Activated CD4-positive, CD25-positive, alpha-beta regulatory T cell treated with anti-CD3 and anti-CD28 coated beads, Interleukin-2, amount 50 U/mL, for 24 hours (primary cell): ENCODE data around the gene RBM47.
A peak's percentile ranks its signal among the peaks of the same experiment; 100 is the strongest.
"Not testable (repeated sequence)": the region's sequence is repeated elsewhere in the genome, so short reads cannot be mapped to it uniquely, and the experiment has no call there.

Source experiments
- ATAC-seq, 2 donors: fragments of 150-1000 bp; cut with Tn5 transposase; one replicate each; pipeline ENCODE4 v1.10.0; 2021; ENCODE audit warnings: mild to moderate bottlenecking in 1 of 2, moderate library complexity in 1 of 2

Gene RBM47

DNA sequence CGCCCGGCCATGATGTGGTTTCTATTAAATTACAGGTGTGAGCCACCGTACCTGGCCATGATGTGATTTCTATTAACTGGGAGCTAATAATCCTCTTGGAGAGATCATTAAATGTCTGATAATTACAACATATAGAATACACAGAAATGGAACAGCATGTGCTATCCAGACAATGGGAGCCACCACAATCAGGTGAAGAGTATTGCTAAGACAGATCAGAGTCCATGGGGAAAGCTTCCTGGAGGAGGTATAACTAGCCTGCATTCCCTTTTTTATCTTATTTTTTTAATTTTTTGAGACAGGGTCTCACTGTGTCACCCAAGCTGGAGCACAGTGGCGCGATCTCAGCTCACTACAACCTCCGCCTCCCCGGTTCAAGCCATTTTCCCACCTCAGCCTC is 147.7 kb downstream of the RBM47 start:
- no peak for ATAC-seq

DNA sequence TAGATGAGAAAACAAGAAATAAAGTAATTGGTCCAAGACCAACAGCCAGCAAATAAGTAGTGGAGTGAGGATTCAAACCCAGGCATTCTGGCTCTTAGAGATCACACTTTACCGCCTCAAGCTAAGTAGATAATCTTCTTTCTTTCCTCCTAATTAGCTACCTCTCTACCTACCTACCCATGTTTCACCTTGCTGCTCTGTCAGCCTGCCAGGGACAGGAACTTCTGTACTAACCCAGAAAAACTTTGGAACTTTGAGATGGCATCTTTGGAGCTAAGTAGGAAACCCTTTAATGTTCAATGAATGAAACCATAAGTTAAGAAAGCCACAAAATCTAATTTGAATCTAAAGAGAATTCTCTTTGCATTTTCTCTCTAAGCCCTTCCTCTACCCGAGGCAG is 149.4 kb downstream of the RBM47 start:
- no peak for ATAC-seq

DNA sequence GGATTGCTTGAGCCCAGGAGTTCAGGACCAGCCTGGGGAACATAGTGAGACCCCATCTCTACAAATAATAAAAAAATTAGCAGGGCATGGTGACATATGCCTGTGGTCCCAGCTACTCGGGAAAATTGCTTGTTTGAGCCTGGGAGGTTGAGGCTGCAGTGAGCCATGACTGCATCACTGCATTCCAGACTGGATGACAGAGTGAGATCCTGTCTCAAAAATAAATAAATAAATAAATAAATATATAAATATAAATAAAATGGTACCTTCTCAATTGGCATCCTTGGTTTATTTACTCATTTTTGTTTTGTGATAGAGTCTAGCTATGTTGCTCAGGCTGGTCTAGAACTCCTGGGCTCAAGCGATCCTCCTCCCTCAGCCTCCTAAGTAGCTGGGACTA is 150.3 kb downstream of the RBM47 start:
- no peak for ATAC-seq

DNA sequence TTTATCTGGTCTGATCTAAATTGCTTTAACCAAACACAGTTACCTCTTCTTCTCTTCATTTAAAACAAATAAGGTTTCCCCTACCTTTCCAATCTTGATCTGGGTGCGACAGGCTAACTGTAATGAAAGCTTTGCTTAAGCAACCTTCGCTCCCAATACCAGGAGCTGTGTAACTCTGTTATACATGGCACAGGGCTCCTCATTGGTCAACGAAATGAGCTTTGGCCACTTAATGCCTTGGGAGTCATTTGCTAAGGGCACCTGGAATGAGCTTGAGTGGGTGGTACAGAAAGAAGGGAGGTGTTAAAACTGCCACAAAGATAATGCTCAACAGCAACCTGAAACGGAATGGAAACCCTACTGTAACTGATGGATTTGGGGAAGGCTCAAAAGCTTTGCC is 154.1 kb downstream of the RBM47 start:
- ATAC-seq: no peak

DNA sequence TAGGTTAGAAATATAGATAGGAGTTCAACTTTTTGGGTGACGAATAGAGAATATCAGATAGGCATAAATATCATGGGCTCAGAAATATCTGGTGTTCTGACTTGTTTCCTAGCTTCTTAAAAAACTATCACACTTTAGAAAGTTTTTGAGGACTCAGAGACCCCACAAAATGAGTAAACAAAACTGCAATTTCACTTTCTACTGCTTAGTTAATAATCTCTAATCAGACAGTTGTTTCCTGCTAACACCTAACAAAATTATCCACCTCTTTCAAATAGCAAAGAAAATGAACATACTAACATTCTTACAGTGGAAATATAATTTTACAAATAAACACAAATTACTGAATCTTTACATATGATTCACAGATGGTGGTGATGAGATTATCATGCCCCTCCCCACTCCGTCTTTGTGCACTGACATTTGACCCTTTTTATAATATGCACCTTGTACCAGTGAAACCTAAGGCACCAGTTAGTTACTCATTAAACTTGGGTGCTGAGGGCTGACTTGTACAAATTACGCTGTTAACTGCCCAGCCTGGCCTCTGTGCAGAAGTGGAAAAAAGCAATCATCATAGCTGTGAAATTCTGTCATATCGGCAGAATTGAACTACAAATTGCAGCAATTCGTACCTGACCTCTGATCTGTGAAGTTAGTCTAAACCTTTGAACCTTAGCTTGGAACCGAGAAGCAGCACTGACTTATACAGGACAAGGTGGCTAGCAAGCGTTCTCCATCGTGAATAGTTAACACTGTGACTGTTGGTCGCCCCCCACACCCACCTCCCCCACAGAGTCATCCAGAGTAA is 155.9 kb downstream of the RBM47 start:
- no peak for ATAC-seq

DNA sequence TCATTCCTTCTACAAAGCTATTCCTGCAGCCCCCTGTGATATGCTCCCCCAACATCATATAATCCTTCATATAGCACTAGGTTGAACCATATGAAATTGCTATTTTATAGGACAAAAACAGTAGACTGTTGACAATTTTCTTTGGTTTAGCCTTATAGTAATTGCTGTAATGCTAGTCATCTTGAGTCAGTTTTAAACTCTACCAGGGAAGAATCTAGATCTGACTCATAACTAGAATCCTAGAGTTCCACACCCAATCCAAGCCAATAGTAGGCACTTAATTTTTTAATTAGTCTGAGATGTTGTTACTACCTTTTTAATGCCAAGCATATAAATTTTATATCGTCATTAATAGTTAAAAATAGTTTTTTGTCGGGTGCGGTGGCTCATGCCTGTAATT is 157.7 kb downstream of the RBM47 start:
- no peak for ATAC-seq

DNA sequence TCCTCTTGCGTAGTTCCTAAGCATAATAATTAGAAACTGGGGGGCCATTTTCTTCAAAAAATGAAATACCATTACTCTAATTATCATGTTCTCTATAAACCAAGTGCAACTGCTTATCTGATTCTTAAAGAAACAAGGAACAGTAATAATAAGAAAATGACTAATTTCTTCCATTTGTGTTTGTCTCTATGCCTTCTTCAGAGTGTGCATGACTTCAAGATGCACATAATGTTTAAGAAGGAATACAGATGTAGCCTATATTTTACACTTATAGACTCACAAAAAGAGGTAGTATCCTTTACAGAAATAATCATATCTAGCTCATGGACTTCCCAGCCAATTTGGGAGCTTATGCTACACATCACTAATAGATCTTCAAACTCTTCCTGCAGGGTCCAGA is 162.9 kb downstream of the RBM47 start:
- ATAC-seq: peak in 1 of 2 donors; percentile 60

DNA sequence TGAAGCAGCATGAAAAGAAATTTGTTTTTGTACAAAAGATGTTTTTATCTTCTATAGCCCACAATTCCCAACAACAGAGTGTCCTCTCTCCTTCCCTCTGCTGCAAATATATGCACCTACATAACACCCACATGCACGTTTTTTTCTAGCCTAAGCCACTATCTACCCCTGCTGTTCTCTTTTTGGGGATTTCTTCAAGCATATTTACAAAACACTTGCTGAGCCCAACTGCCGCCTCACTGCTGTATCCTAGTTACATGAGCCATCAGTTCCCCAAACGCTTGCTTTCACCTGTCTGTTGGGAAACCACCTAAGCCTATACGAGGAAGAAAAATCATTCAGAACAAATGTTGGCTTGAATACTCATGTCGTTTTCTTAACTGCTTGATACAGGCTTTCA is 167.3 kb downstream of the RBM47 start:
- peak; percentile 44 to 55 for ATAC-seq

DNA sequence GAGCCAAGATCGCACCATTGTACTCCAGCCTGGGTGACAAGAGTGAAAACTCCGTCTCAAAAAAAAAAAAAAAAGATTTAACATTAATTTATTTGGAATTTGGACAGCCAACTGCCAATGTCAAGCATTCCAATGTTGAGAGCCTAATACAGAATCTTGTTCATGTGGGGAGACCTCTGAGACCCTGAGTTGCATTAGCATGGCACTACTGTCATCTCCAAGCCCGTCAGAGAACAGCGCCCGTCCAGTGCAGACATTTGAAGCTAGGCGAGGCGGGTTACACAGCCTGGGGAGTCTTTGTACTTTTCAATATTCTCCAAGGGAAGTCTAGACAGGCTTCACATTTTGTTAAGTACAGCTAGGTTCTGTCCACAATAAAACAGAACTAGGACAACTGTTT is 167.8 kb downstream of the RBM47 start:
- ATAC-seq: no peak

GRCh38 chr4:40461062-40461461 is 168.6 kb downstream of the RBM47 start:
- no peak for ATAC-seq

GRCh38 chr4:40458683-40459082 is 171.0 kb downstream of the RBM47 start:
- ATAC-seq: no peak

DNA sequence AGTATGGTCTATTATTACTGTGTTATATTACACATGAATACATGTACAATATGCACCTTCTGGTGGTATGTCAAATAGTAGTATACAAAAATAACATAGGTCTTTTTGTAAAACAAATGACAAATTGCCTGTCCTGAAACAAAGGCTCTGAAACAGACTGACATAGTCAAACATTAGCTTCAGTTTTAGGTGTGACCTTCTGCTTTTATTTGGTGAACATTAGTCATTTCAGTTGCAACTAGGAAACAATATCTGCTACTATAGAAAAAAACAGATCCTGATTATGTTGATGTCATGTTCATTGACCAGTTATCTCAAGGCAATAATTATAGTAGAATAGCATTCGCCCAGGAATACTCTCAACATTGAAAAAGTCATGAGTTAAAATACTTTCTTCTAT is 171.6 kb downstream of the RBM47 start:
- ATAC-seq: no peak

DNA sequence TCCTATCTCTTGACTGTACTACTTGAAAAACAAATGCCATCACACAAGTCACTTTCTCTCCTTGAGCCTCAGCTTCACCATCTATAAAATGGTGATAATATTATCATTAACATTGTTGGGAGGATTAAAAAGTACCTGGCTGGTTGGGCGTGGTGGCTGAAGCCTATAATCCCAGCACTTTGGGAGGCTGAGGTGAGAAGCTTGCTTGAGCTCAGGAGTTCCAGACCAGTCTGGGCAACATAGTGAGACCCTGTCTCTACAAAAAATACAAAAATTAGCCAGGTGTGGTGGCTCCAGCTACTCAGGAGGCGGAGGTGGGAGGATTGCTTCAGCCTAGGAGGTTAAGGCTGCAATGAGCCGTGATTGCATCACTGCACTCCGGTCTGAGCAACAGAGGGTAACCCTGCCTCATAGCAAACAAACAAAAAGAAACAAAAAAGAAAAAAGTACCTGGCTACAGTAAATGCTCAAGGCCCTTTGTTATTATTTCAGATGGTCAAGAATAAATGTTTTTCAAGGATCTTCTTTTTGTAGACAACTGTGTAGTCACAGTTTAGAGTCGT is 174.2 kb downstream of the RBM47 start:
- no peak for ATAC-seq

- ATAC-seq: no peak
These were observed 174.8 kb downstream of the RBM47 start for GRCh38 chr4:40454816-40455215.

GRCh38 chr4:40453912-40454311 is 175.8 kb downstream of the RBM47 start:
- no peak for ATAC-seq

DNA sequence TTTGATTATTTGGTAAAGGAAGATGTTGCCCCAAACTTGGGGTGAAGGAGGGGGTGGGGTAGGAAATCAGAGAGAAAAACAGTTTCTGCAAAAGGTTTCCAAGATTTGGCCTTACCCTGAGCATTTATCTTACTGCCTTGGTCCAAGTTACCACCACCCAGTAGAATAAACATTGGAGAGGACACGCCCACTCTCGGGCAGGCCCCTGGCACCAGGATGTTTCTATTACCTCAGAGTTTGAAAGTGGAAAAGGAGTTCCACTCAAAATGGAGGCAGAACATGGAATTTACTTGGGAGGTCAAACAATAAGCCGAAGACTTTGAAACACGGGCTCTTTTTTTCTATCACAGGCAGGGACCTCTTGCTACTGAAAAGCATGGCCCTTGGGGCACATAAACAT is 180.8 kb downstream of the RBM47 start:
- ATAC-seq: no peak

GRCh38 chr4:40446839-40447238 is 182.8 kb downstream of the RBM47 start:
- no peak for ATAC-seq

DNA sequence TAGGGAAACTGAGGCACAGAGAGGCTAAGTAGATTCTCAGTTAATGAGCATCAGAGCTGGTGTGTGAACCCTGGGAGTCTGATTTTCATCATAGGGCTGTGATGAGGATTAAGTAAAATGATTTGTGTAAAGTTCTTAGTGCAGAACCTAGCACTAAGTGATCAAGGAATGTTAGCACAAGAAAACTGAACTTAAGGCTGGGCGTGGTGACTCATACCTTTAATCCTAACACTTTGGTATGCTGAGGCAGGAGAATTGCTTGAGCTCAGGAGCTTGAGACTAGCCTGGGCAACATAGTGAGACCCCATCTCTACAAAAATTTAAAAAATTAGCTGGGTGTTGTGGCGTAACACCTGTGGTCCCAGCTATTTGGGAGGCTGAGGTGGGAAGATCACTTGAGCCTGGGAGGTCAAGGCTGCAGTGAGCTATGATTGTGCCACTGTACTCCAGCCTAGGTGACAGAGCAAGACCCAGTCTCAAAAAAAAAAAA is 183.4 kb downstream of the RBM47 start:
- not testable (repeated sequence) for ATAC-seq

- ATAC-seq: no peak
These were observed 184.0 kb downstream of the RBM47 start for GRCh38 chr4:40445671-40446070.

- no peak for ATAC-seq
These were observed 188.2 kb downstream of the RBM47 start for GRCh38 chr4:40441430-40441829.

DNA sequence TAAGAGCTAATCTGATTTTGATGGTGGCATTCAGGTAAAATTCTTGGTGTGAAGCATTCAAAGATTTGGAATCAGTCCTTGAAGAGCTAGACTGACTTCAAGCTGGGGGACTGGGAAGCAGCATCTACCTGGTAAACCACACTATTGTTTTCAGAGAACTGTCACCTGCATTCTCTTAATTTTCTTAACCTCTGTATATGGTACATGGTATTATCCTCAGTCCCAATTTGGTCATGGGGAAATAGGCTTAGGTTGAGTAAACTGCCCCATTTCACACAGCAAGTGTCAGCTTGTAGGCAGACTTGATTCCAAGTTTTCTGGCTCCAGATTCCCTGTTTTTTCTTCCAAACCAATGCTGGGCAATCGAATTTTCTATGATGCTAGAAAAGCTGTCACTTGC is 190.1 kb downstream of the RBM47 start:
- ATAC-seq: no peak

- ATAC-seq: no peak
These were observed 191.2 kb downstream of the RBM47 start for GRCh38 chr4:40438384-40439026.

GRCh38 chr4:40437741-40438383 is 191.8 kb downstream of the RBM47 start:
- ATAC-seq: no peak

GRCh38 chr4:40435306-40435705 is 194.4 kb downstream of the RBM47 start:
- not testable (repeated sequence) for ATAC-seq
